Caco-2 (cell line): Measurements from ENCODE around the gene CCDC74A. TPM values are rescaled to one million over a fixed set of nuclear protein-coding genes. Genes with fewer than 3 reads are reported as not detected.
"Not testable (repeated sequence)": the region's sequence is repeated elsewhere in the genome, so short reads cannot be mapped to it uniquely, and the experiment has no call there.

ENCODE experiments used
- BruUV-seq: library from RNA; stranded (reverse); fragments of 400-500 nt; replicated peaks from 2 replicates; lab custom pipeline; 2021; lab: Mats Ljungman, UMichigan
- CTCF ChIA-PET: fragments of 300-600 bp; sonication (Branson Sonifier 250); formaldehyde crosslinking; loops from one replicate; lab custom pipeline; 2022; ENCODE audit warnings: antibody characterized with exemption; lab: Charles Lee
- POLR2A ChIA-PET: fragments of 300-600 bp; sonication (Branson Sonifier 250); formaldehyde crosslinking; loops from one replicate; lab custom pipeline; 2022; ENCODE audit warnings: antibody characterized with exemption; lab: Charles Lee
- DNase-seq, 2 experiments: peaks; one replicate each; pipeline versions ENCODE4 v3.0.0 to v3.0.0-alpha.2; 2020 to 2022
- H3K27me3 ChIP-seq: replicated peaks from 2 replicates; pipeline ENCODE4 v1.6.0; 2011; ENCODE audit warnings: low read length; ENCODE audit not compliant: control insufficient read depth, insufficient read depth
- H3K36me3 ChIP-seq: 2 replicates; pipeline ENCODE4 v1.5.1; 2011; ENCODE audit warnings: low read length; ENCODE audit not compliant: control insufficient read depth, insufficient read depth
- H3K4me1 ChIP-seq: fragments of 250-450 bp; sonication (Bioruptor Pico); 2 replicates; pipeline ENCODE4 v1.5.1; 2020; ENCODE audit warnings: mild to moderate bottlenecking
- H3K4me3 ChIP-seq: 2 replicates; pipeline ENCODE4 v1.5.1; 2011; ENCODE audit warnings: low read depth, mild to moderate bottlenecking, control low read depth, low read length
- H3K9me3 ChIP-seq: fragments of 250-450 bp; sonication (Bioruptor Pico); 2 replicates; pipeline ENCODE4 v1.5.1; 2020; ENCODE audit warnings: mild to moderate bottlenecking, moderate library complexity
- H3K27ac Mint-ChIP-seq: one replicate; pipeline ENCODE4 v1.8.0; 2022; ENCODE audit warnings: mixed read lengths; ENCODE audit not compliant: unreplicated experiment
- H3K27me3 Mint-ChIP-seq: one replicate; pipeline ENCODE4 v1.8.0; 2022; ENCODE audit warnings: mixed read lengths; ENCODE audit not compliant: insufficient read depth, unreplicated experiment
- H3K36me3 Mint-ChIP-seq: one replicate; pipeline ENCODE4 v1.8.0; 2022; ENCODE audit warnings: mild to moderate bottlenecking, mixed read lengths; ENCODE audit not compliant: insufficient read depth, unreplicated experiment
- H3K4me1 Mint-ChIP-seq: one replicate; pipeline ENCODE4 v1.8.0; 2022; ENCODE audit warnings: low read depth, mixed read lengths; ENCODE audit not compliant: unreplicated experiment
- H3K4me3 Mint-ChIP-seq: one replicate; pipeline ENCODE4 v1.8.0; 2022; ENCODE audit warnings: mild to moderate bottlenecking, moderate library complexity, mixed read lengths; ENCODE audit not compliant: unreplicated experiment
- H3K9me3 Mint-ChIP-seq: one replicate; pipeline ENCODE4 v1.8.0; 2022; ENCODE audit warnings: mixed read lengths; ENCODE audit not compliant: unreplicated experiment
- intact Hi-C: fragments of 100-400 bp; cut with micrococcal nuclease; formaldehyde crosslinking; loops from one replicate; pipeline ENCODE4 v1.10.0; 2022; ENCODE audit not compliant: unreplicated experiment
- total RNA-seq: library from RNA; stranded (reverse); gene quantifications from 2 replicates; pipeline ENCODE4 v1.2.3, GENCODE V29; 2022
- TF ChIP-seq, protein P1 (sequence below), 2 experiments: fragments of 200-600 bp in 1 of 2; IDR thresholded peaks; 1 replicate in 1 of 2; 2 replicates in 1 of 2; pipeline versions ENCODE4 v1.5.1 to v1.8.0; 2011 to 2022; ENCODE audit warnings: antibody characterized with exemption in 1 of 2, control low read depth in 1 of 2, inconsistent platforms in 1 of 2, low read depth in 1 of 2, low read length in 1 of 2, mild to moderate bottlenecking in 1 of 2, moderate library complexity in 1 of 2; ENCODE audit not compliant: insufficient read depth in 1 of 2, severe bottlenecking in 1 of 2, unreplicated experiment in 1 of 2

The CCDC74A gene
- total RNA-seq, 1 experiment from 2014 or later: 0.36 TPM

- TF ChIP-seq, protein P1, sequence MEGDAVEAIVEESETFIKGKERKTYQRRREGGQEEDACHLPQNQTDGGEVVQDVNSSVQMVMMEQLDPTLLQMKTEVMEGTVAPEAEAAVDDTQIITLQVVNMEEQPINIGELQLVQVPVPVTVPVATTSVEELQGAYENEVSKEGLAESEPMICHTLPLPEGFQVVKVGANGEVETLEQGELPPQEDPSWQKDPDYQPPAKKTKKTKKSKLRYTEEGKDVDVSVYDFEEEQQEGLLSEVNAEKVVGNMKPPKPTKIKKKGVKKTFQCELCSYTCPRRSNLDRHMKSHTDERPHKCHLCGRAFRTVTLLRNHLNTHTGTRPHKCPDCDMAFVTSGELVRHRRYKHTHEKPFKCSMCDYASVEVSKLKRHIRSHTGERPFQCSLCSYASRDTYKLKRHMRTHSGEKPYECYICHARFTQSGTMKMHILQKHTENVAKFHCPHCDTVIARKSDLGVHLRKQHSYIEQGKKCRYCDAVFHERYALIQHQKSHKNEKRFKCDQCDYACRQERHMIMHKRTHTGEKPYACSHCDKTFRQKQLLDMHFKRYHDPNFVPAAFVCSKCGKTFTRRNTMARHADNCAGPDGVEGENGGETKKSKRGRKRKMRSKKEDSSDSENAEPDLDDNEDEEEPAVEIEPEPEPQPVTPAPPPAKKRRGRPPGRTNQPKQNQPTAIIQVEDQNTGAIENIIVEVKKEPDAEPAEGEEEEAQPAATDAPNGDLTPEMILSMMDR (IDR thresholded peaks at IDR 0.05; ENCODE audit: insufficient read depth in 1 of 2, low read depth in 1 of 2, low read length in 1 of 2, severe bottlenecking in 1 of 2, unreplicated experiment in 1 of 2): no peak
- POLR2A ChIA-PET: interaction anchor here (0.6 kb wide), 2 partner anchors 54 to 1941 kb away, joined by 3 to 7 read pairs; no protein-coding TSS in a partner anchor
- Mint-ChIP-seq H3K4me3 (peak overlapping the region; percentile 95), H3K4me1 (no peaks in the 10 kb centered on the region), H3K9me3 (no peaks in the 10 kb centered on the region), H3K27me3 (no peaks in the 10 kb centered on the region), H3K36me3 (peaks cover 39% of the 10 kb centered on the region), H3K27ac (peak overlapping the region; percentile 98)
- no peaks in the 10 kb centered on the region for H3K27me3 ChIP-seq
- H3K36me3 ChIP-seq: peaks cover 2% of the 10 kb centered on the region; the same call in 1 of the 2 replicates
- intact Hi-C loops: loop anchor here (5.0 to 10.0 kb wide), 3 partner anchors 341 to 921 kb away; partner anchors contain the start of genes FAM168B and GPR39
- no peaks in the 10 kb centered on the region for H3K4me1 ChIP-seq
- DNase-seq: no peak
- BruUV-seq: TSS peak; percentile 72
- H3K9me3 ChIP-seq: no peaks in the 10 kb centered on the region
- CTCF ChIA-PET: interaction anchor here (0.6 to 1.3 kb wide), 8 partner anchors 10 to 339 kb away, joined by 3 to 8 read pairs (median 4); no protein-coding TSS in a partner anchor
- peak overlapping the region; percentile 96 for H3K4me3 ChIP-seq
Observed at GRCh38 chr2:131493199-131493968, 34.3 kb upstream of the CCDC74A start.

DNA sequence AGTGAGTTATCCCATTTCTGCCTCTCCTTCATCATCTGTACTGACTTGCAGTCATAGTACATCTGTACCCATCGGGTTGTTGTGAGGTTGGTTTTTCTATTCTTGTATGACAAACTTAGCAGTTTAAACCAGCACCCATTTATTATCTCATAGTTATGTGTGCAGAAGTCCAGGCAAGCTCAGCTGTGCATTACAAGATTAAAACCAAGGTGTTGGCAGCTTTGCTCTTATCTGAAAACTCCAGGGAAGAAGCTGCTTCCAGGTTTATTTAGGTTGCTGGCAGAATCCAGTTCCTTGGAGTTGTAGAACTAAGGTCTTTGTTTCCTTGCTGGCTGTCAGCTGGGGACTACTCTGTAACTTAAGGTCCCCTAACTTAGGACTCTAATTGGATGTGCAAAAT is 32.2 kb upstream of the CCDC74A start:
- H3K27me3 Mint-ChIP-seq, H3K36me3 ChIP-seq, H3K27ac Mint-ChIP-seq, H3K4me1 Mint-ChIP-seq, H3K4me1 ChIP-seq, H3K4me3 ChIP-seq, DNase-seq, H3K9me3 Mint-ChIP-seq, H3K9me3 ChIP-seq, H3K27me3 ChIP-seq, POLR2A ChIA-PET: not testable (repeated sequence)
- peak overlapping the region; percentile 11 for H3K4me3 Mint-ChIP-seq
- CTCF ChIA-PET: interaction anchor here (0.7 kb wide), 1 partner anchor 177 kb away, joined by 4 read pairs; no protein-coding TSS in a partner anchor
- BruUV-seq: TSS peak; percentile 2
- intact Hi-C loops: loop anchor here (10.0 kb wide), 1 partner anchor 919 kb away; the partner anchor contains the start of gene GPR39
- H3K36me3 Mint-ChIP-seq: peaks cover 44% of the 10 kb centered on the region

GRCh38 chr2:131498321-131498973 is 29.2 kb upstream of the CCDC74A start:
- POLR2A ChIA-PET: not testable (repeated sequence)

DNA sequence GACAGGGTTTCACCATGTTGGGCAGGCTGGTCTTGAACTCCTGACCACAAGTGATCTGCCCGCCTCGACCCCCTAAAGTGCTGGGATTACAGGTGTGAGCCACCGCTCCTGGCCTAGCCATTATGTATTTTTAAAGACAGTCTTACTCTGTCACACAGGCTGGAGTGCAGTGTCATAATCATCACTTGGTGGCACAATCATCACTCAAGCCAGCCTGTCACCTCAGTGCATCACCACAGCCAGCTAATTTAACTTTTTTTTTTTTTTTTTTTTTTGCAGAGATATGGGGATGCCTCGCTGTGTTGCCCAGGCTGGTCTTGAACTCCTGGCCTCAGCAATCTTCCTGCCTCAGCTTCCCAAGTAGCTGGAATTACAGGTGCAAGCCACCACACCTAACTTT is 24.1 kb upstream of the CCDC74A start:
- H3K4me1 Mint-ChIP-seq, H3K9me3 ChIP-seq, H3K4me3 ChIP-seq, H3K4me3 Mint-ChIP-seq, DNase-seq, intact Hi-C loops, H3K27me3 Mint-ChIP-seq, BruUV-seq, H3K4me1 ChIP-seq, H3K36me3 ChIP-seq, POLR2A ChIA-PET, H3K9me3 Mint-ChIP-seq, H3K27ac Mint-ChIP-seq, H3K27me3 ChIP-seq: not testable (repeated sequence)
- peaks cover 75% of the 10 kb centered on the region for H3K36me3 Mint-ChIP-seq
- CTCF ChIA-PET: interaction anchor here (0.5 kb wide), 1 partner anchor 11 kb away, joined by 4 read pairs; no protein-coding TSS in a partner anchor

More at GRCh38 chr2:131498321-131498973, 29.2 kb upstream of the CCDC74A start:
- H3K4me1 Mint-ChIP-seq, BruUV-seq, H3K36me3 ChIP-seq, DNase-seq, H3K27me3 Mint-ChIP-seq, H3K4me1 ChIP-seq, H3K9me3 ChIP-seq, H3K9me3 Mint-ChIP-seq, H3K4me3 Mint-ChIP-seq, H3K27me3 ChIP-seq, H3K4me3 ChIP-seq, H3K27ac Mint-ChIP-seq, CTCF ChIA-PET: not testable (repeated sequence)
- H3K36me3 Mint-ChIP-seq: peaks cover 44% of the 10 kb centered on the region
- intact Hi-C loops: loop anchor here (10.0 kb wide), 1 partner anchor 916 kb away; the partner anchor contains the start of gene GPR39

DNA sequence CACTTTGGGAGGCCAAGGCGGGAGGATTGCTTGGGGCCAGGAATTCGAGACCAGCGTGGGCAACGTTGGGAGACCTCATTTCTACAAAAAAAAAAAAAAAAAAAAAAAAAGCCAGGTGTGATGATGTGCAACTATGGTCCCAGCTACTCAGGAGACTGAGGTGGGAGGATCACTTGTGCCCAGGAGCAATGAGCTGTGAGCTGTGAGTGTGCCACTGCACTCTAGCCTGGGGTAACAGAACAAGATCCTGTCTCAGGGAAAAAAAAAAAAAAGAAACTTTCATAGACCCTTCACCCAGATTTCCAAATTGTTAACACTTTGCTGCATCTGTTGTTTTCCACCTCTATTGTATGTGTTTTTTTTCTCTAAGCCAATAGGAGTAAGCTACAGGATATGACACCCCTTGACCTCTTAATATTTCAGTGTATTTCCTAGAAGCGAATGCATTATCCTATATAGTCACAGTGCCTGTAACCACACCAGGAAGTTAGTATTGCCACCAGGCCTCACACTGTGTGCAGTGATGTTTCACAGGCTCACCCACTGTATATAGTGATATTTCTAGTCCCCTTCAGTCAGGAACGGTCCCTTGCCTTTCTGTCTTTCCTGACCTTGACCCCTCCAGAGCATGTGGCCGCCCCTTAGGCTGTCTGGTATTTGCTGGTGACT is 23.5 kb upstream of the CCDC74A start:
- H3K4me3 ChIP-seq, H3K9me3 Mint-ChIP-seq, H3K4me1 Mint-ChIP-seq, H3K4me3 Mint-ChIP-seq, H3K36me3 ChIP-seq, POLR2A ChIA-PET, H3K27me3 ChIP-seq, H3K27me3 Mint-ChIP-seq, intact Hi-C loops, H3K4me1 ChIP-seq, H3K9me3 ChIP-seq, DNase-seq, H3K27ac Mint-ChIP-seq, BruUV-seq: not testable (repeated sequence)
- H3K36me3 Mint-ChIP-seq: peaks cover 80% of the 10 kb centered on the region
- CTCF ChIA-PET: interaction anchor here (1.2 kb wide), 1 partner anchor 11 kb away, joined by 4 read pairs; no protein-coding TSS in a partner anchor
